Natural killer cell (primary cell): Measurements from ENCODE around the gene MCUR1. TPM values are rescaled to one million over a fixed set of nuclear protein-coding genes. Genes with fewer than 3 reads are reported as not detected.
A peak's percentile ranks its signal among the peaks of the same experiment; 100 is the strongest.

ENCODE experiments used
- ATAC-seq, 3 donors: fragments of 150-1000 bp in 2 of 3; fragments of 200-7000 bp in 1 of 3; cut with Tn5 transposase; 1 replicate in 1 of 3; 2 replicates in 2 of 3; pipeline ENCODE4 v1.10.0; 2021; ENCODE audit warnings: mild to moderate bottlenecking in 2 of 3, moderate library complexity in 2 of 3
- DNase-seq, 2 donors: peaks; one replicate each; pipeline versions ENCODE4 v3.0.0 to v3.0.0-alpha.2; 2013 to 2021; ENCODE audit warnings: mixed read lengths in 1 of 2
- H3K27ac ChIP-seq: one replicate; pipeline ENCODE4 v1.5.1; 2013; ENCODE audit warnings: mild to moderate bottlenecking, low read length
- H3K27me3 ChIP-seq: one replicate; pipeline ENCODE4 v1.6.1; 2013; ENCODE audit warnings: low read length; ENCODE audit not compliant: control insufficient read depth, insufficient read depth
- H3K36me3 ChIP-seq: one replicate; pipeline ENCODE4 v1.6.1; 2013; ENCODE audit warnings: low read length; ENCODE audit not compliant: control insufficient read depth, insufficient read depth
- H3K4me1 ChIP-seq: one replicate; pipeline ENCODE4 v1.6.1; 2013; ENCODE audit warnings: low read length; ENCODE audit not compliant: control insufficient read depth, insufficient read depth
- H3K4me3 ChIP-seq: one replicate; pipeline ENCODE4 v1.5.1; 2013; ENCODE audit warnings: low read length
- H3K9me3 ChIP-seq: one replicate; pipeline ENCODE4 v1.6.1; 2013; ENCODE audit warnings: low read length; ENCODE audit not compliant: control insufficient read depth, insufficient read depth
- H3K27ac Mint-ChIP-seq, 2 donors: one replicate each; pipeline ENCODE4 v1.8.0; 2022; ENCODE audit warnings: mild to moderate bottlenecking in 2 of 2, mixed read lengths in 2 of 2, moderate library complexity in 1 of 2
- H3K27me3 Mint-ChIP-seq, 2 donors: one replicate each; pipeline ENCODE4 v1.8.0; 2022; ENCODE audit warnings: low read depth in 2 of 2, mixed read lengths in 2 of 2
- H3K36me3 Mint-ChIP-seq: one replicate; pipeline ENCODE4 v1.8.0; 2022; ENCODE audit warnings: mixed read lengths
- H3K4me1 Mint-ChIP-seq, 2 donors: one replicate each; pipeline ENCODE4 v1.8.0; 2022; ENCODE audit warnings: mixed read lengths in 2 of 2
- H3K4me3 Mint-ChIP-seq: one replicate; pipeline ENCODE4 v1.8.0; 2022; ENCODE audit warnings: mild to moderate bottlenecking, moderate library complexity, mixed read lengths
- H3K9me3 Mint-ChIP-seq, 2 donors: one replicate each; pipeline ENCODE4 v1.8.0; 2022; ENCODE audit warnings: mixed read lengths in 2 of 2
- CTCF ChIP-seq: fragments of 200-600 bp; IDR thresholded peaks from one replicate; pipeline ENCODE4 v1.8.0; 2022; ENCODE audit warnings: antibody characterized with exemption
- WGBS: methylation state at CpG from one replicate; pipeline ENCODE4 v1.1.7; 2013; ENCODE audit warnings: missing lambda C conversion rate; ENCODE audit not compliant: insufficient coverage; 5-methylcytosine and 5-hydroxymethylcytosine counted together
- intact Hi-C: fragments of 100-400 bp; cut with micrococcal nuclease; formaldehyde crosslinking; loops from one replicate; pipeline ENCODE4 v1.14.2; 2022
- total RNA-seq, 4 donors: library from RNA; stranded (reverse); fragments of 120-200 nt in 1 of 4; gene quantifications; one replicate each; pipeline versions ENCODE4 v1.2.3 to v1.2.4, GENCODE V29; 2013 to 2022

Gene MCUR1
- total RNA-seq, 3 donors from 2014 or later (not counting 1 experiment from before 2014, with no cell fraction given): 6.0 to 9.6 (median 7.9) TPM

- H3K9me3 Mint-ChIP-seq: no peaks in the 10 kb centered on the region
- intact Hi-C loops: no loop called here
- H3K36me3 ChIP-seq: no peaks in the 10 kb centered on the region
- no peaks in the 10 kb centered on the region for H3K9me3 ChIP-seq
- 94% methylated on average over 2 of the region's 2 CpGs for WGBS
- H3K27ac ChIP-seq: no peak overlapping the region
- no peaks in the 10 kb centered on the region for H3K4me1 Mint-ChIP-seq
- H3K4me3 Mint-ChIP-seq: no peak overlapping the region
- no peak overlapping the region for H3K27ac Mint-ChIP-seq
- no peak overlapping the region for H3K4me3 ChIP-seq
- DNase-seq: no peak
- H3K27me3 ChIP-seq: no peaks in the 10 kb centered on the region
- peaks cover 7 to 22% of the 10 kb centered on the region in 2 donors for H3K27me3 Mint-ChIP-seq
- H3K4me1 ChIP-seq: no peaks in the 10 kb centered on the region
- TF ChIP-seq CTCF: no peak
- no peaks in the 10 kb centered on the region for H3K36me3 Mint-ChIP-seq
- ATAC-seq: no peak
Observed at GRCh38 chr6:13827032-13827431, 12.7 kb upstream of the MCUR1 start.

GRCh38 chr6:13825871-13826270 is 11.5 kb upstream of the MCUR1 start:
- no peaks in the 10 kb centered on the region for H3K36me3 Mint-ChIP-seq
- no peaks in the 10 kb centered on the region for H3K9me3 Mint-ChIP-seq
- Histone ChIP-seq H3K27me3 (no peaks in the 10 kb centered on the region), H3K9me3 (no peaks in the 10 kb centered on the region), H3K27ac (no peak overlapping the region), H3K36me3 (no peaks in the 10 kb centered on the region), H3K4me3 (no peak overlapping the region), H3K4me1 (no peaks in the 10 kb centered on the region)
- ATAC-seq (no peak), DNase-seq (no peak)
- no peak overlapping the region for H3K27ac Mint-ChIP-seq
- no peaks in the 10 kb centered on the region for H3K4me1 Mint-ChIP-seq
- intact Hi-C loops: no loop called here
- H3K4me3 Mint-ChIP-seq: no peak overlapping the region
- WGBS: no CpG with 5 or more reads among the region's 1 CpG
- TF ChIP-seq CTCF: no peak
- peaks cover 7 to 22% of the 10 kb centered on the region in 2 donors for H3K27me3 Mint-ChIP-seq

- no peaks in the 10 kb centered on the region for H3K27me3 ChIP-seq
- Mint-ChIP-seq H3K27me3 (no peaks in the 10 kb centered on the region), H3K4me3 (no peak overlapping the region), H3K27ac (no peak overlapping the region), H3K9me3 (no peaks in the 10 kb centered on the region), H3K4me1 (peaks cover 8 to 10% of the 10 kb centered on the region in 2 donors), H3K36me3 (no peaks in the 10 kb centered on the region)
- WGBS: 100% methylated on average over 1 of the region's 2 CpGs
- H3K9me3 ChIP-seq: no peaks in the 10 kb centered on the region
- no peaks in the 10 kb centered on the region for H3K36me3 ChIP-seq
- DNase-seq: no peak
- no peak for TF ChIP-seq CTCF
- no peak overlapping the region for H3K4me3 ChIP-seq
- no peak overlapping the region for H3K27ac ChIP-seq
- peaks cover 6% of the 10 kb centered on the region for H3K4me1 ChIP-seq
- no peak for ATAC-seq
- intact Hi-C loops: no loop called here
Observed at GRCh38 chr6:13818341-13818740, 4.0 kb upstream of the MCUR1 start.

GRCh38 chr6:13814938-13815575 is 700 bp upstream of the MCUR1 start:
- no peaks in the 10 kb centered on the region for H3K27me3 ChIP-seq
- H3K27me3 Mint-ChIP-seq: no peaks in the 10 kb centered on the region

More at GRCh38 chr6:13814938-13815575, 700 bp upstream of the MCUR1 start:
- Mint-ChIP-seq H3K27ac (peak overlapping the region; percentile 70 to 82), H3K36me3 (no peaks in the 10 kb centered on the region), H3K4me3 (peak overlapping the region; percentile 84), H3K4me1 (peaks cover 29 to 33% of the 10 kb centered on the region in 2 donors), H3K9me3 (no peaks in the 10 kb centered on the region)
- TF ChIP-seq CTCF: no peak
- H3K36me3 ChIP-seq: no peaks in the 10 kb centered on the region
- ATAC-seq (no peak), DNase-seq (peak in 1 of 2 donors; percentile 33)
- intact Hi-C loops: loop anchor here (5.0 kb wide), 1 partner anchor 302 kb away; the partner anchor contains the start of gene CD83
- H3K9me3 ChIP-seq: no peaks in the 10 kb centered on the region
- peak overlapping the region; percentile 43 for H3K4me3 ChIP-seq
- peak overlapping the region; percentile 69 for H3K27ac ChIP-seq
- peaks cover 8% of the 10 kb centered on the region for H3K4me1 ChIP-seq
- WGBS: 56% methylated on average over 7 of the region's 8 CpGs
